Esophagus muscularis mucosa (tissue), 3 donors: Measurements from ENCODE around the gene VCPKMT.

Experiments
- POLR2A ChIP-seq: fragments of 450-650 bp; IDR thresholded peaks from one replicate; pipeline ENCODE4 v1.6.1; 2017; ENCODE audit warnings: antibody characterized with exemption, moderate library complexity, mild to moderate bottlenecking, low read depth
- TF ChIP-seq, protein P1 (sequence below), 3 experiments: fragments of 200-600 bp in 2 of 3; fragments of 450-650 bp in 1 of 3; sonication (generic) in 2 of 3; IDR thresholded peaks; one replicate each; pipeline ENCODE4 v1.5.1; 2017 to 2019; ENCODE audit warnings: antibody characterized with exemption in 3 of 3, mild to moderate bottlenecking in 2 of 3, moderate library complexity in 1 of 3

DNA sequence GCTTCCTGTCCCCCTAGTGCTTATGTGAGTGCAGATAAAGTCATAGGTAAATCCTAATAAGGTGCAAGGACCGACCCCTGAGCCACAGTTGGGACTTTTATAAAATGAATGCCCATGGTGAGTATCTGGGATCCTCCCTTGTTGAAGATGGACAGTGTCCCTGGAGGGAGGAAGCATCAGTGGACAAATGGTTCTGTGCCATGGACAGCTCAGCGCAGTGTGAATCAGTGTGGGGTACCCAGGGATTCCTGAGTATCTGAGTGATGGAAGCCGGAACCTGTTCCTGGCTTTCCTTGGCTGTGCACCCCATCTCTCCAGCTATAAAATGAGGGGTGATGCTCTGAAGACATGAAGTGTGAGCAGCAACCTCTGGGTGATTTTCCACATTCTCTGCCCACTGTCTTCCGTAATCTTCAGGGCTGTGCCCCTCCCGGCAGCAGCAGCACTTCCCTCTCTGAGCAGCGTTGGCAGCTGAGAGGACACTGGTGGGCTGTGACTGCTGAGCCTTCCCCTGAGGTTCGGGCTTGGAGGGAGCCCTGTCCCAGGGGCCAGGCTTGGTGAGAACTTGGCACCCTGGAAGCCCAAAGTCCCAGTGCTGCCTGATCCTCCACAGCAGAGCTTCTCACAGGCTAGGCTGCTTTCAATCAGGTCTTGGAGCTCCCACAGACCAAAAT, 25.0 kb downstream of the VCPKMT start:
- no peak for TF ChIP-seq POLR2A
- TF ChIP-seq, protein P1, sequence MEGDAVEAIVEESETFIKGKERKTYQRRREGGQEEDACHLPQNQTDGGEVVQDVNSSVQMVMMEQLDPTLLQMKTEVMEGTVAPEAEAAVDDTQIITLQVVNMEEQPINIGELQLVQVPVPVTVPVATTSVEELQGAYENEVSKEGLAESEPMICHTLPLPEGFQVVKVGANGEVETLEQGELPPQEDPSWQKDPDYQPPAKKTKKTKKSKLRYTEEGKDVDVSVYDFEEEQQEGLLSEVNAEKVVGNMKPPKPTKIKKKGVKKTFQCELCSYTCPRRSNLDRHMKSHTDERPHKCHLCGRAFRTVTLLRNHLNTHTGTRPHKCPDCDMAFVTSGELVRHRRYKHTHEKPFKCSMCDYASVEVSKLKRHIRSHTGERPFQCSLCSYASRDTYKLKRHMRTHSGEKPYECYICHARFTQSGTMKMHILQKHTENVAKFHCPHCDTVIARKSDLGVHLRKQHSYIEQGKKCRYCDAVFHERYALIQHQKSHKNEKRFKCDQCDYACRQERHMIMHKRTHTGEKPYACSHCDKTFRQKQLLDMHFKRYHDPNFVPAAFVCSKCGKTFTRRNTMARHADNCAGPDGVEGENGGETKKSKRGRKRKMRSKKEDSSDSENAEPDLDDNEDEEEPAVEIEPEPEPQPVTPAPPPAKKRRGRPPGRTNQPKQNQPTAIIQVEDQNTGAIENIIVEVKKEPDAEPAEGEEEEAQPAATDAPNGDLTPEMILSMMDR (IDR thresholded peaks at IDR 0.05), result no peak
